GM18520 (cell line): Measurements from ENCODE around the gene NCBP3.

Source experiments
- ATAC-seq: cut with Tn5 transposase; IDR thresholded peaks from one replicate; pipeline ENCODE4 v1.9.1; 2021; ENCODE audit not compliant: unreplicated experiment

Gene NCBP3

DNA sequence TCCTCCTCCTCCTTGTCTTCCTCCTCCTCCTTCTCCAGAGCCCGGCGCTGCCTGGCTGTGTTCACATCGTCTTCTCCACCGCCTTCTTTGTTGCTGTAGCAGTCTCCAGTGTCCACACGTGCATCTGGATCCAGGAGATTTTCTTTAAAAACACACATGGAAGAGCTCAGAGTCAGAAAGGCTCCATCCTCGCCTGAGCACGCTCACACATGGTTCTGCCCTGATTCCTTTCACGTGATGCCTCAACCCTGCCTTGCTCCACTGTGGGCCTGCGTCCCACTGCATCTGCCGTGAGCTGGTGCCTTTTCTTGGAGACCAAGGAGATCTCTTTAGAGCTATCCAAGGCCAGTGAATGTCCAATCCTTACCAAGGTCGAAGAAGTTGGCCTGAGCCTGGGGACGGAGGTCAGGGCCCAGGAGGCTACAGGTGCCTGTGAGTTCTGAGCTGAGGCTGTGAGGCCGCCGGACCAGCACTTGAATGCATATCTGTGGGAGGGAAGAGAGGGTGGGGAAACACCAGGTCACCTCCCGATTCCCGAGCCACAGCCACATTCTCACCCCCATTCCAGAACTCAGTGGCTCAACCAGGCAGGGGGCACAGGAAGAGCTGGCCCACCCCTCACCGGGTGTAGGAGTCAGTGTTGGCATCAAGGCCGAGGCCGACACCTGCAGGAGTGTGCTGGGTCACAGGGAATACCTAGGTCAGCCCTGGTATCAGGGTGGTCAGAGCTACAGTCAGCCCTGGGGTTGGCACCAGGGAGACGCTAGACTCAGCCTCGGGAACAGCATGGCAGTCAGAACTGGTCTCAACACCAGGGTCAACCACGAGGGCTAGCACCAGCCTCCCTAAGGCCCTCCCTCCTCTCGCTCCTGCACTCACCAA is 84.8 kb downstream of the NCBP3 start:
- ATAC-seq = no peak

DNA sequence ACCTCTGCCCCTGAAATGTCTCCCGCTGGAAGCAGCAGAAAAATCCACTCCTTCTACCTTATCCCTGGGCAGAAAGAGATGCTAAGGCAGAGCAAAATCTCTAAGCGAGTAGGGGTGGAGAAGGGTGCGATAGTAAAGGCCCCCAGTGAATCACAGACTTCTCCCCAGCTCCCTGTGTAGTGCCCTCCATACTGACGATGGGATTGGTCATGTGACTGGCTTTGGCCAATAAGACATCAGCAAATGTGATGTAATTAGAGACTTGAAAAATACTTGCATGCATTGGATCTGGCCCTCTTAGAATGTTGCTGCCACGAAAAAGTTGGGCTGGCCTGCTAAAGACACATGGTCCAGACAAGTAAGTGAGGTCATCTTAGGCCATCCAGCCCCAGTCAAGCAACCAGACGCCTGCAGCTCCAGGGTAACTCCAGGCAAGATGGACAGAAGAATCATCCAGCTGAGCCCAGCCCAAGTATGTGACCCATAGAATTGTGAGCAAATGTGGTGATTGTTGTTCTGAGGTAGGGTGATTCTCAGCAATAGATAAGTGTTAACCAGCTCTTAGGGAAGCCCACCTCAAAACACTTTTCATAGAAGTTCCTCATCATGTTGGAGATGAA is 86.3 kb downstream of the NCBP3 start:
- ATAC-seq = no peak

DNA sequence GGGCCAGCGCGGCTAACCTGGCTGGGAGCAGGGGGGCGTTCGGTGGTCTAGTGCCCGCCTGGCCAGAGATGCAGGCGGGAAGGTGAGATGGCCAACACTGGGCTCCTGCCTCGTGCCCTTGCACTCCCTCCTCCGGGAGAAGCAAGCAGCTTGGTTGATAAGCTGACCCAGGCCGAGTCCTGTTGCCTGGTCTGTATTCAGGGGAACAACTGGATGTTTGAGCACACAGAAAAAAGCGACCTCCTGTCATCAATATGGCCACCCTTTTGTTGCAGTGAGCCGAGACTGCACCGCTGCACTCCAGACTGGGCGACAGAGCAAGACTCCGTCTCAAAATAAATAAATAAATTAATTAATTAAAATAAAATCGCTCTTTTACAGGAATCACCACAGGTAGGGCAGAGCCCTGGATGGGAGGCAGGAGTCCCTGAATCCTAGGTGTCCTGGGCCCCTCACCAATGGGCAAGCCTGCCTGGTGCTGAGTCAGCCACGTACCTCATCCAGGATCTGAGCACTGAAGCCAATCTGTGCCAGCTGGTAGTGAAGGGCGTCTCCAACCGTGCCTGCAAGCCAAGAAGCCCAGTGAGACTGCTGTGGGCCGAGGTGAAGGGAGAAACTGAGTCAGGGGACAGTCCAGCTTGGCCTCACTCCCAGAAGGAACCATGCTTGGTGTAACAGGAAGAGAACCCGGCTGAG is 90.6 kb downstream of the NCBP3 start:
- ATAC-seq = no peak

DNA sequence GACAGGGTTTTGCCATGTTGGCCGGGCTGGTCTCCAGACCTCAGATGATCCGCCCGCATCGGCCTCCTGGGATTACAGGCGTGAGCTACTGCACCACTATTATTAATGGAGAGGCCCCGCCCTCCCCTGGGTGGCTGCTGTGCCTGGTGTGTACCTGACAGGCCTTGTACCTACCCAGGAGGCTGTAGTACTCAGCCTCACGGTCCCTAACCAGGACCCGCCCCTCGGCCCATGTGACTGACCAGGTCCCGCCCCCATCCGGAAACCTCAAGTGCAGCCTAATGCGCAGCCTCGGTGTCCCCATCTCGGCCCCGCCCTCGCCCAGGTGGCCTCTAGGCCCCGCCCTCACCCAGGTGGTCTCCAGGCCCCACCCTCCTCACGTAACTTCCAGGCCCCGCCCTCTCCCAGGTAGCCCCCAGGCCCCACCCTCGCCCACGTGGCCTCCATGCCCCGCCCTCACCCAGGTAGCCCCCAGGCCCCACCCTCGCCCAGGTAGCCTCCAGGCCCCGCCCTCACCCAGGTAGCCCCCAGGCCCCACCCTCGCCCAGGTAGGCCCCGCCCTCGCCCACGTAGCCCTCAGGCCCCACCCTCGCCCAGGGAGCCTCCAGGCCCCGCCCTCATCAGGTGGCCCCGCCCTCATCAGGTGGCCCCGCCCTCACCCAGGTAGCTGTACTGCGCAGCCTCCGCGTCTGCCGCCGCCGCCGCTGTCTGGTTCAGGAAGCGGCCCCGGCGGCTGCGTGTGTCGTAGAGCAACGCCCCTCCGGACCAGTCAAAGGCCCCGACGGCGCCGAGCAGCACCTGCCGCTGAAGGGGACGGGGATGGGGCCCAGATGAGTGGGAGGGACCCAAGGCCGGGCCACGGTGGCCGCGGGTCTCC is 91.3 kb downstream of the NCBP3 start:
- ATAC-seq = no peak

DNA sequence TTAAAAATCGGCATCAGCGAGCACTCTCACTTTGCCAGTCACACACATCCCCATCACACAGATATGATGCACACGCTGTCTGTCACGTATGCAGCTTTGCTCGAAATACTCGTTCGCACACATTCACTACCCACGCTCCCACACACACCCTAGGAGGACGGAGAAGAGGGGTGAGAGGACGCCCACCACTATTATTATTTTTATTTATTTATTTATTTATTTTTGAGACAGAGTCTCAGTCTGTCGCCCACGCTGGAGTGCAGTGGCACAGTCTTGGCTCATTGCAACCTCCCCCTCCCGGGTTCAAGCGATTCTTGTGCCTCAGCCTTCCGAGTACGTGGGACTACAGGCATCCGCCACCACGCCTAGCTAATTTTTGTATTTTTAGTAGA is 92.0 kb downstream of the NCBP3 start:
- no peak for ATAC-seq

DNA sequence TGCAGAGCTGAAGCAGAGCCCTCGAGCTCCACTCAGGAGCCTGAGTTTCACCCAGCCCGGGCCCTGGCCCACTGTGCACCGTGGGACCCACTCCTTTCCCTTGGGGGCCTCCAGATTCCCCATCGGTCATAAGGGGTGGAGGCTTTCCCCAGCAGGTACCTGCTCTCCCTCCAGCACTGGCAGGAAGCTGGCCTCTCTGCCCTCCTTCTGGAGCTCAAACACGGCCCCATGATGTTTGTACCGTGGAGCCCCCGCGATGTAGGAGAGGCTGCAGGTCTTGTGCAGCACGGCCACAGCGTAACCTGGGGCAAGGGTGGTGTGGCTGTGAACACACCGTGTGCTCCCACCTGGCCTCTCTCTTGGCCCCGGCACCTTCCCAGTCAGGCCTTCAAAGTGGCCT is 92.4 kb downstream of the NCBP3 start:
- ATAC-seq = no peak
